K562 (cell line): ENCODE measurements around the gene SLC27A4. TPM values are rescaled to one million over a fixed set of nuclear protein-coding genes. Genes with fewer than 3 reads are reported as not detected.
A peak's percentile ranks its signal among the peaks of the same experiment; 100 is the strongest.

Source experiments
- ATAC-seq: fragments of 200-7000 bp; cut with Tn5 transposase; 3 replicates; pipeline ENCODE4 v1.9.1; 2020; ENCODE audit warnings: moderate library complexity
- BruUV-seq: library from RNA; stranded (reverse); fragments of 400-500 nt; replicated peaks from 2 replicates; lab custom pipeline; 2021; lab: Mats Ljungman, UMichigan
- CTCF ChIA-PET: fragments of 300-600 bp; formaldehyde crosslinking; extraction: SDS; loops from one replicate; lab custom pipeline; 2021; ENCODE audit warnings: low intra/inter-chr PET ratio; lab: Yijun Ruan, JAX
- POLR2A ChIA-PET: fragments of 300-600, 350-650 bp; sonication (Branson Sonifier 250); formaldehyde crosslinking; extraction: SDS; loops from one replicate; lab custom pipeline; 2021; ENCODE audit warnings: antibody characterized with exemption, inconsistent platforms; lab: Yijun Ruan, JAX
- DNase-seq, 4 experiments: peaks; one replicate each; pipeline versions ENCODE4 v3.0.0 to v3.0.0-alpha.2; 2011 to 2018; ENCODE audit warnings: low spot score in 3 of 4, mixed read lengths in 3 of 4; ENCODE audit errors: extremely low read depth in 1 of 4
- FAIRE-seq: peaks from 2 replicates; lab custom pipeline; 2011; peaks lifted over from hg19 to GRCh38; lab: Jason Lieb, UNC
- H2AFZ ChIP-seq: 2 replicates; pipeline ENCODE4 v1.6.0; 2011; ENCODE audit warnings: low read depth, low read length, control low read depth, inconsistent platforms
- H3K27ac ChIP-seq: fragments of 200-600 bp; 3 replicates; pipeline ENCODE4 v1.8.0; 2011; ENCODE audit warnings: low read depth, mild to moderate bottlenecking, control low read depth, inconsistent platforms, low read length, moderate library complexity, mixed read lengths; ENCODE audit errors: extremely low read depth
- H3K27me3 ChIP-seq, 2 experiments: fragments of 300-600 bp in 1 of 2; 2 replicates in 1 of 2; 3 replicates in 1 of 2; pipeline versions ENCODE4 v1.6.0 to v1.8.0; 2011; ENCODE audit warnings: inconsistent platforms in 2 of 2, low read length in 2 of 2, mild to moderate bottlenecking in 1 of 2, mixed read lengths in 1 of 2, moderate library complexity in 1 of 2; ENCODE audit not compliant: control insufficient read depth in 2 of 2, insufficient read depth in 2 of 2
- H3K36me3 ChIP-seq: fragments of 300-600 bp; 3 replicates; pipeline ENCODE4 v1.8.0; 2011; ENCODE audit warnings: mild to moderate bottlenecking, low read length, inconsistent platforms; ENCODE audit not compliant: control insufficient read depth, insufficient read depth
- H3K4me1 ChIP-seq, 2 experiments: fragments of 200-600 bp in 1 of 2; replicated peaks in 1 of 2; 2 replicates in 1 of 2; 3 replicates in 1 of 2; pipeline versions ENCODE4 v1.5.1 to v1.8.0; 2011; ENCODE audit warnings: inconsistent platforms in 2 of 2, low read length in 2 of 2, mild to moderate bottlenecking in 1 of 2, mixed read lengths in 1 of 2, moderate library complexity in 1 of 2; ENCODE audit not compliant: control insufficient read depth in 2 of 2, insufficient read depth in 2 of 2
- H3K4me2 ChIP-seq: 2 replicates; pipeline ENCODE4 v1.6.1; 2011; ENCODE audit warnings: low read length, control low read depth, inconsistent platforms, mixed read lengths; ENCODE audit not compliant: insufficient read depth
- H3K4me3 ChIP-seq: fragments of 200-600 bp; sonication (generic), shearing (Covaris generic); 2 replicates; pipeline ENCODE4 v1.5.1; 2016; ENCODE audit warnings: control low read depth, inconsistent platforms
- H3K79me2 ChIP-seq: fragments of 200-600 bp; 3 replicates; pipeline ENCODE4 v1.8.0; 2011; ENCODE audit warnings: low read length, inconsistent platforms; ENCODE audit not compliant: control insufficient read depth, insufficient read depth
- H3K9ac ChIP-seq, 2 experiments: 2 replicates each; pipeline versions ENCODE4 v1.6.0 to v1.6.1; 2011; ENCODE audit warnings: low read depth in 2 of 2, low read length in 2 of 2, control low read depth in 1 of 2, inconsistent platforms in 1 of 2, mild to moderate bottlenecking in 1 of 2, mixed read lengths in 1 of 2; ENCODE audit not compliant: insufficient read depth in 1 of 2
- H3K9me1 ChIP-seq: one replicate; pipeline ENCODE4 v1.6.0; 2011; ENCODE audit warnings: inconsistent platforms, mild to moderate bottlenecking, low read length, moderate library complexity; ENCODE audit not compliant: control insufficient read depth, insufficient read depth
- H3K9me3 ChIP-seq: replicated peaks from 2 replicates; pipeline ENCODE4 v1.5.1; 2011; ENCODE audit warnings: low read depth, low read length, inconsistent platforms; ENCODE audit not compliant: control insufficient read depth, insufficient read depth
- H4K20me1 ChIP-seq: replicated peaks from 2 replicates; pipeline ENCODE4 v1.6.1; 2011; ENCODE audit warnings: low read length, inconsistent platforms, mixed read lengths; ENCODE audit not compliant: control insufficient read depth, insufficient read depth
- DNMT1 ChIP-seq: fragments of 450-650 bp; IDR thresholded peaks from 2 replicates; pipeline ENCODE4 v1.6.1; 2016; ENCODE audit warnings: antibody characterized with exemption, mild to moderate bottlenecking
- SRSF9 ChIP-seq: fragments of 200-400 bp; formaldehyde crosslinking; IDR thresholded peaks from 2 replicates; pipeline ENCODE4 v1.6.1; 2017; ENCODE audit warnings: low read depth, low read length, borderline replicate concordance
- TEAD2 ChIP-seq: fragments of 450-650 bp; IDR thresholded peaks from 2 replicates; pipeline ENCODE4 v1.6.1; 2016; ENCODE audit warnings: missing genetic modification characterization, control low read depth, missing compliant biosample characterization
- TGIF2 ChIP-seq: sonication (generic); formaldehyde crosslinking; IDR thresholded peaks from 2 replicates; pipeline ENCODE4 v1.8.1; 2022; ENCODE audit warnings: mild to moderate bottlenecking, missing genetic modification reagents, moderate library complexity
- ZBTB17 ChIP-seq: fragments of 450-650 bp; formaldehyde crosslinking; IDR thresholded peaks from 2 replicates; pipeline ENCODE4 v1.4.0; 2020; ENCODE audit warnings: mild to moderate bottlenecking
- ZNF239 ChIP-seq: fragments of 250-450 bp; sonication (Bioruptor Pico); IDR thresholded peaks from 2 replicates; pipeline ENCODE4 v1.4.0; 2020; ENCODE audit warnings: mild to moderate bottlenecking
- WGBS: fragments of 100-300 bp; shearing (Covaris generic); methylation state at CpG from one replicate; pipeline ENCODE4 v1.1.6; 2016; ENCODE audit warnings: low coverage, mixed read lengths; ENCODE audit not compliant: insufficient coverage; ENCODE audit errors: missing lambda C conversion rate; 5-methylcytosine and 5-hydroxymethylcytosine counted together
- in situ Hi-C: fragments of 300-500 bp; cut with MboI; formaldehyde crosslinking; loops from 4 replicates; pipeline ENCODE4 v1.15.0; 2018; ENCODE audit warnings: inconsistent platforms, mixed read lengths
- intact Hi-C: fragments of 100-400 bp; cut with micrococcal nuclease; formaldehyde crosslinking; loops from 2 replicates; pipeline ENCODE4 v1.14.2; 2022
- polyA plus RNA-seq, 8 experiments: library from polyadenylated mRNA; depleted of rRNA in 4 of 8; stranded (reverse) in 5 of 8; unstranded in 3 of 8; fragments of >200 nt; fragmentation: Nextera tagmentation in 2 of 8; fragmentation: Illumina TruSeq in 1 of 8; extraction: Ambion mirVana in 2 of 8; extraction: Trizol in 1 of 8; gene quantifications; 2 replicates each; pipeline versions ENCODE4 v1.2.1 to v1.2.3, GENCODE V29; 2011 to 2014; ENCODE audit warnings: inconsistent platforms in 1 of 8, missing spikeins in 1 of 8
- total RNA-seq, 7 experiments: library from RNA; depleted of rRNA in 6 of 7; stranded (reverse); fragments of >200 nt in 6 of 7; fragmentation: Illumina TruSeq in 2 of 7; extraction: Trizol in 2 of 7; gene quantifications; 2 replicates each; pipeline versions ENCODE4 v1.2.1 to v1.2.3, GENCODE V29; 2011 to 2021; ENCODE audit warnings: low replicate concordance in 1 of 7
- TF ChIP-seq, protein P1 (sequence below): fragments of 250-450 bp; sonication (Bioruptor Pico); IDR thresholded peaks from 2 replicates; pipeline ENCODE4 v1.5.0; 2021; ENCODE audit warnings: mild to moderate bottlenecking, borderline replicate concordance
- TF ChIP-seq, protein P2 (sequence below): fragments of 450-650 bp; IDR thresholded peaks from 2 replicates; pipeline ENCODE4 v1.6.1; 2018; ENCODE audit warnings: mild to moderate bottlenecking, low read depth; ENCODE audit not compliant: partially characterized antibody
- TF ChIP-seq, protein P3 (sequence below): sonication (generic); formaldehyde crosslinking; IDR thresholded peaks from 2 replicates; pipeline ENCODE4 v1.5.0; 2020; ENCODE audit warnings: missing genetic modification reagents
- TF ChIP-seq, protein P4 (sequence below): fragments of 450-650 bp; IDR thresholded peaks from 2 replicates; pipeline ENCODE4 v1.6.1; 2018; ENCODE audit not compliant: partially characterized antibody
- TF ChIP-seq, protein P5 (sequence below): fragments of 250-450 bp; sonication (Bioruptor Pico); IDR thresholded peaks from 2 replicates; pipeline ENCODE4 v1.9.0; 2021; ENCODE audit warnings: mild to moderate bottlenecking, inconsistent platforms

Gene SLC27A4
- total and polyA plus RNA-seq, 9 of the 15 experiments (the other 6 are each of a cell fraction or from before 2014, with no cell fraction given): 0.25 to 35.7 (median 14.0) TPM

DNA sequence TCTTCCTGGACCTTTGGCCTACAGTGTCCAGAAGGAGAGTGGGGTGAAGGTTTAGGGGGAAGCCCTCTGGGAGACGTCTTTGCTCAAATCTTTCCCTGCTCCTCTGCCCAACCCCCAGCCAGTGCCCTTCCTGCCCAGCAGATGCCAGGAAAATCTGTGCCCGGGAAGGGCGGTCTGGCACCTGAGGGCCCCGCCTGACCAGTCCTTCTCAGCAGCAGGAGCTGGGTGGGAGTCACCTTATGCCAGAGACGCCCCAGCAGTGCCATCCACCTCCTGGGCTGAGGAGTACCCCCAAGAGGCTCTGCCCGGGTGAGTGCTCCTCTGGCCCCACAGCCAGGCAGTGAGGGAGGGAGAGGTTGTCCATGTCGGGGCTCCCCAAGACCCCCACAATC is 65.4 kb downstream of the SLC27A4 start:
- H2AFZ ChIP-seq: no peak overlapping the region
- POLR2A ChIA-PET: no interaction called here
- DNase-seq: no peak
- in situ Hi-C loops (no loop called here), intact Hi-C loops (no loop called here)
- CTCF ChIA-PET: no interaction called here
- ATAC-seq: no peak
- no peaks in the 10 kb centered on the region for H3K79me2 ChIP-seq
- H3K27me3 ChIP-seq: peaks cover 0 to 11% of the 10 kb centered on the region in 2 experiments; a peak in 2 of 5 replicates
- peaks cover 0 to 13% of the 10 kb centered on the region in 2 experiments; a peak in 2 of 5 replicates for H3K4me1 ChIP-seq
- H3K9ac ChIP-seq: peak overlapping the region in 1 of 2 experiments; percentile 35; a peak in 1 of 4 replicates
- 23% methylated on average over 5 of the region's 7 CpGs for WGBS
- no peak for FAIRE-seq
- H3K4me2 ChIP-seq: no peak overlapping the region
- H3K9me1 ChIP-seq: no peaks in the 10 kb centered on the region
- H3K9me3 ChIP-seq: no peaks in the 10 kb centered on the region
- no peak overlapping the region for H3K4me3 ChIP-seq
- H4K20me1 ChIP-seq: no peaks in the 10 kb centered on the region
- no peaks in the 10 kb centered on the region for H3K36me3 ChIP-seq
- no peak overlapping the region for H3K27ac ChIP-seq
- BruUV-seq: no TSS peak
- TF ChIP-seq DNMT1: no peak
- TF ChIP-seq, protein P1, sequence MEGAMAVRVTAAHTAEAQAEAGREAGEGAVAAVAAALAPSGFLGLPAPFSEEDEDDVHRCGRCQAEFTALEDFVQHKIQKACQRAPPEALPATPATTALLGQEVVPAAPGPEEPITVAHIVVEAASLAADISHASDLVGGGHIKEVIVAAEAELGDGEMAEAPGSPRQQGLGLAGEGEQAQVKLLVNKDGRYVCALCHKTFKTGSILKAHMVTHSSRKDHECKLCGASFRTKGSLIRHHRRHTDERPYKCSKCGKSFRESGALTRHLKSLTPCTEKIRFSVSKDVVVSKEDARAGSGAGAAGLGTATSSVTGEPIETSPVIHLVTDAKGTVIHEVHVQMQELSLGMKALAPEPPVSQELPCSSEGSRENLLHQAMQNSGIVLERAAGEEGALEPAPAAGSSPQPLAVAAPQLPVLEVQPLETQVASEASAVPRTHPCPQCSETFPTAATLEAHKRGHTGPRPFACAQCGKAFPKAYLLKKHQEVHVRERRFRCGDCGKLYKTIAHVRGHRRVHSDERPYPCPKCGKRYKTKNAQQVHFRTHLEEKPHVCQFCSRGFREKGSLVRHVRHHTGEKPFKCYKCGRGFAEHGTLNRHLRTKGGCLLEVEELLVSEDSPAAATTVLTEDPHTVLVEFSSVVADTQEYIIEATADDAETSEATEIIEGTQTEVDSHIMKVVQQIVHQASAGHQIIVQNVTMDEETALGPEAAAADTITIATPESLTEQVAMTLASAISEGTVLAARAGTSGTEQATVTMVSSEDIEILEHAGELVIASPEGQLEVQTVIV: no peak
- TF ChIP-seq SRSF9: no peak
- TF ChIP-seq, protein P2, sequence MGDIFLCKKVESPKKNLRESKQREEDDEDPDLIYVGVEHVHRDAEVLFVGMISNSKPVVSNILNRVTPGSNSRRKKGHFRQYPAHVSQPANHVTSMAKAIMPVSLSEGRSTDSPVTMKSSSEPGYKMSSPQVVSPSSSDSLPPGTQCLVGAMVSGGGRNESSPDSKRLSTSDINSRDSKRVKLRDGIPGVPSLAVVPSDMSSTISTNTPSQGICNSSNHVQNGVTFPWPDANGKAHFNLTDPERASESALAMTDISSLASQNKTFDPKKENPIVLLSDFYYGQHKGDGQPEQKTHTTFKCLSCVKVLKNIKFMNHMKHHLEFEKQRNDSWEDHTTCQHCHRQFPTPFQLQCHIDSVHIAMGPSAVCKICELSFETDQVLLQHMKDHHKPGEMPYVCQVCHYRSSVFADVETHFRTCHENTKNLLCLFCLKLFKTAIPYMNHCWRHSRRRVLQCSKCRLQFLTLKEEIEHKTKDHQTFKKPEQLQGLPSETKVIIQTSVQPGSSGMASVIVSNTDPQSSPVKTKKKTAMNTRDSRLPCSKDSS: no peak
- TF ChIP-seq, protein P3, sequence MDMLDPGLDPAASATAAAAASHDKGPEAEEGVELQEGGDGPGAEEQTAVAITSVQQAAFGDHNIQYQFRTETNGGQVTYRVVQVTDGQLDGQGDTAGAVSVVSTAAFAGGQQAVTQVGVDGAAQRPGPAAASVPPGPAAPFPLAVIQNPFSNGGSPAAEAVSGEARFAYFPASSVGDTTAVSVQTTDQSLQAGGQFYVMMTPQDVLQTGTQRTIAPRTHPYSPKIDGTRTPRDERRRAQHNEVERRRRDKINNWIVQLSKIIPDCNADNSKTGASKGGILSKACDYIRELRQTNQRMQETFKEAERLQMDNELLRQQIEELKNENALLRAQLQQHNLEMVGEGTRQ (CRISPR knock-in tag): no peak
- no peak for TF ChIP-seq ZNF239 (CRISPR knock-in tag)
- no peak for TF ChIP-seq ZBTB17 (CRISPR knock-in tag)
- TF ChIP-seq TEAD2 (tag): no peak
- TF ChIP-seq, protein P4, sequence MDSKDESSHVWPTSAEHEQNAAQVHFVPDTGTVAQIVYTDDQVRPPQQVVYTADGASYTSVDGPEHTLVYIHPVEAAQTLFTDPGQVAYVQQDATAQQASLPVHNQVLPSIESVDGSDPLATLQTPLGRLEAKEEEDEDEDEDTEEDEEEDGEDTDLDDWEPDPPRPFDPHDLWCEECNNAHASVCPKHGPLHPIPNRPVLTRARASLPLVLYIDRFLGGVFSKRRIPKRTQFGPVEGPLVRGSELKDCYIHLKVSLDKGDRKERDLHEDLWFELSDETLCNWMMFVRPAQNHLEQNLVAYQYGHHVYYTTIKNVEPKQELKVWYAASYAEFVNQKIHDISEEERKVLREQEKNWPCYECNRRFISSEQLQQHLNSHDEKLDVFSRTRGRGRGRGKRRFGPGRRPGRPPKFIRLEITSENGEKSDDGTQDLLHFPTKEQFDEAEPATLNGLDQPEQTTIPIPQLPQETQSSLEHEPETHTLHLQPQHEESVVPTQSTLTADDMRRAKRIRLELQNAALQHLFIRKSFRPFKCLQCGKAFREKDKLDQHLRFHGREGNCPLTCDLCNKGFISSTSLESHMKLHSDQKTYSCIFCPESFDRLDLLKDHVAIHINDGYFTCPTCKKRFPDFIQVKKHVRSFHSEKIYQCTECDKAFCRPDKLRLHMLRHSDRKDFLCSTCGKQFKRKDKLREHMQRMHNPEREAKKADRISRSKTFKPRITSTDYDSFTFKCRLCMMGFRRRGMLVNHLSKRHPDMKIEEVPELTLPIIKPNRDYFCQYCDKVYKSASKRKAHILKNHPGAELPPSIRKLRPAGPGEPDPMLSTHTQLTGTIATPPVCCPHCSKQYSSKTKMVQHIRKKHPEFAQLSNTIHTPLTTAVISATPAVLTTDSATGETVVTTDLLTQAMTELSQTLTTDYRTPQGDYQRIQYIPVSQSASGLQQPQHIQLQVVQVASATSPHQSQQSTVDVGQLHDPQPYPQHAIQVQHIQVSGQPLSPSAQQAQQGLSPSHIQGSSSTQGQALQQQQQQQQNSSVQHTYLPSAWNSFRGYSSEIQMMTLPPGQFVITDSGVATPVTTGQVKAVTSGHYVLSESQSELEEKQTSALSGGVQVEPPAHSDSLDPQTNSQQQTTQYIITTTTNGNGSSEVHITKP: no peak
- TF ChIP-seq, protein P5, sequence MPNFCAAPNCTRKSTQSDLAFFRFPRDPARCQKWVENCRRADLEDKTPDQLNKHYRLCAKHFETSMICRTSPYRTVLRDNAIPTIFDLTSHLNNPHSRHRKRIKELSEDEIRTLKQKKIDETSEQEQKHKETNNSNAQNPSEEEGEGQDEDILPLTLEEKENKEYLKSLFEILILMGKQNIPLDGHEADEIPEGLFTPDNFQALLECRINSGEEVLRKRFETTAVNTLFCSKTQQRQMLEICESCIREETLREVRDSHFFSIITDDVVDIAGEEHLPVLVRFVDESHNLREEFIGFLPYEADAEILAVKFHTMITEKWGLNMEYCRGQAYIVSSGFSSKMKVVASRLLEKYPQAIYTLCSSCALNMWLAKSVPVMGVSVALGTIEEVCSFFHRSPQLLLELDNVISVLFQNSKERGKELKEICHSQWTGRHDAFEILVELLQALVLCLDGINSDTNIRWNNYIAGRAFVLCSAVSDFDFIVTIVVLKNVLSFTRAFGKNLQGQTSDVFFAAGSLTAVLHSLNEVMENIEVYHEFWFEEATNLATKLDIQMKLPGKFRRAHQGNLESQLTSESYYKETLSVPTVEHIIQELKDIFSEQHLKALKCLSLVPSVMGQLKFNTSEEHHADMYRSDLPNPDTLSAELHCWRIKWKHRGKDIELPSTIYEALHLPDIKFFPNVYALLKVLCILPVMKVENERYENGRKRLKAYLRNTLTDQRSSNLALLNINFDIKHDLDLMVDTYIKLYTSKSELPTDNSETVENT (CRISPR knock-in tag): no peak
- no peak for TF ChIP-seq TGIF2
